Measurements from ENCODE around the gene CSMD2.

Gene CSMD2

DNA sequence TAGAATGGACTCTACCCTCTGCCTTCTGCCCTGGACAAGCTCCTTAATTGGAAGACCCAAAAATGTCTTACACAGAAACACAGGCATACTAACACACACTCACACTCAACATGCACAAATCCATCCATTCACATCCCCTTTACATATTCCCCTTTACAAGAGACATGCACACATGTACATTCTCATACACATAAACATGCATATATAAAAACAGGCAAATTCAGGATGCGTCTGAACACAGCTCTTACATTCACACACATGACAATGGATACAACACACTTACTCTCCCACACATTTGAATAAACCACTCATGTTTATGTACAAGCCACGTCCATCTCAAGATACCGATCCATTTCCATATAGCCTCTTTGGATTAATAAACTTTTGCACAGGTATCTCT, 216.7 kb downstream of the CSMD2 start:
- ATAC-seq, result no peak
- TF ChIP-seq ZC3H10 (CRISPR knock-in tag; IDR thresholded peaks at IDR 0.05) (no peak), SNAI2 (CRISPR knock-in tag; IDR thresholded peaks at IDR 0.05) (no peak), ESRRG (CRISPR knock-in tag; IDR thresholded peaks at IDR 0.05) (no peak), PPARA (CRISPR knock-in tag; IDR thresholded peaks at IDR 0.05; ENCODE audit: borderline replicate concordance) (no peak), ZNF70 (CRISPR knock-in tag; IDR thresholded peaks at IDR 0.05) (no peak), CSDC2 (CRISPR knock-in tag; IDR thresholded peaks at IDR 0.05) (no peak), ZFP30 (CRISPR knock-in tag; IDR thresholded peaks at IDR 0.05) (no peak), TOX (CRISPR knock-in tag; IDR thresholded peaks at IDR 0.05; ENCODE audit: borderline replicate concordance) (no peak), BACH2 (CRISPR knock-in tag; IDR thresholded peaks at IDR 0.05; ENCODE audit: borderline replicate concordance) (no peak), ZFP3 (CRISPR knock-in tag; IDR thresholded peaks at IDR 0.05) (no peak), OSR1 (CRISPR knock-in tag; IDR thresholded peaks at IDR 0.05) (no peak), RARB (CRISPR knock-in tag; IDR thresholded peaks at IDR 0.05) (no peak), ARNTL (CRISPR knock-in tag; IDR thresholded peaks at IDR 0.05; ENCODE audit: borderline replicate concordance, low read depth) (no peak), GLIS3 (CRISPR knock-in tag; IDR thresholded peaks at IDR 0.05) (no peak), ZNF565 (CRISPR knock-in tag; conservative IDR thresholded peaks at IDR 0.05; ENCODE audit: low read depth) (no peak), ZNF8 (CRISPR knock-in tag; IDR thresholded peaks at IDR 0.05) (no peak)
- TF ChIP-seq, protein P1, sequence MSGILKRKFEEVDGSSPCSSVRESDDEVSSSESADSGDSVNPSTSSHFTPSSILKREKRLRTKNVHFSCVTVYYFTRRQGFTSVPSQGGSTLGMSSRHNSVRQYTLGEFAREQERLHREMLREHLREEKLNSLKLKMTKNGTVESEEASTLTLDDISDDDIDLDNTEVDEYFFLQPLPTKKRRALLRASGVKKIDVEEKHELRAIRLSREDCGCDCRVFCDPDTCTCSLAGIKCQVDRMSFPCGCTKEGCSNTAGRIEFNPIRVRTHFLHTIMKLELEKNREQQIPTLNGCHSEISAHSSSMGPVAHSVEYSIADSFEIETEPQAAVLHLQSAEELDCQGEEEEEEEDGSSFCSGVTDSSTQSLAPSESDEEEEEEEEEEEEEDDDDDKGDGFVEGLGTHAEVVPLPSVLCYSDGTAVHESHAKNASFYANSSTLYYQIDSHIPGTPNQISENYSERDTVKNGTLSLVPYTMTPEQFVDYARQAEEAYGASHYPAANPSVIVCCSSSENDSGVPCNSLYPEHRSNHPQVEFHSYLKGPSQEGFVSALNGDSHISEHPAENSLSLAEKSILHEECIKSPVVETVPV (CRISPR knock-in tag; IDR thresholded peaks at IDR 0.05), result no peak
- TF ChIP-seq, protein P2, sequence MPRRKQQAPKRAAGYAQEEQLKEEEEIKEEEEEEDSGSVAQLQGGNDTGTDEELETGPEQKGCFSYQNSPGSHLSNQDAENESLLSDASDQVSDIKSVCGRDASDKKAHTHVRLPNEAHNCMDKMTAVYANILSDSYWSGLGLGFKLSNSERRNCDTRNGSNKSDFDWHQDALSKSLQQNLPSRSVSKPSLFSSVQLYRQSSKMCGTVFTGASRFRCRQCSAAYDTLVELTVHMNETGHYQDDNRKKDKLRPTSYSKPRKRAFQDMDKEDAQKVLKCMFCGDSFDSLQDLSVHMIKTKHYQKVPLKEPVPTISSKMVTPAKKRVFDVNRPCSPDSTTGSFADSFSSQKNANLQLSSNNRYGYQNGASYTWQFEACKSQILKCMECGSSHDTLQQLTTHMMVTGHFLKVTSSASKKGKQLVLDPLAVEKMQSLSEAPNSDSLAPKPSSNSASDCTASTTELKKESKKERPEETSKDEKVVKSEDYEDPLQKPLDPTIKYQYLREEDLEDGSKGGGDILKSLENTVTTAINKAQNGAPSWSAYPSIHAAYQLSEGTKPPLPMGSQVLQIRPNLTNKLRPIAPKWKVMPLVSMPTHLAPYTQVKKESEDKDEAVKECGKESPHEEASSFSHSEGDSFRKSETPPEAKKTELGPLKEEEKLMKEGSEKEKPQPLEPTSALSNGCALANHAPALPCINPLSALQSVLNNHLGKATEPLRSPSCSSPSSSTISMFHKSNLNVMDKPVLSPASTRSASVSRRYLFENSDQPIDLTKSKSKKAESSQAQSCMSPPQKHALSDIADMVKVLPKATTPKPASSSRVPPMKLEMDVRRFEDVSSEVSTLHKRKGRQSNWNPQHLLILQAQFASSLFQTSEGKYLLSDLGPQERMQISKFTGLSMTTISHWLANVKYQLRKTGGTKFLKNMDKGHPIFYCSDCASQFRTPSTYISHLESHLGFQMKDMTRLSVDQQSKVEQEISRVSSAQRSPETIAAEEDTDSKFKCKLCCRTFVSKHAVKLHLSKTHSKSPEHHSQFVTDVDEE (CRISPR knock-in tag; IDR thresholded peaks at IDR 0.05), result no peak
- TF ChIP-seq, protein P3, sequence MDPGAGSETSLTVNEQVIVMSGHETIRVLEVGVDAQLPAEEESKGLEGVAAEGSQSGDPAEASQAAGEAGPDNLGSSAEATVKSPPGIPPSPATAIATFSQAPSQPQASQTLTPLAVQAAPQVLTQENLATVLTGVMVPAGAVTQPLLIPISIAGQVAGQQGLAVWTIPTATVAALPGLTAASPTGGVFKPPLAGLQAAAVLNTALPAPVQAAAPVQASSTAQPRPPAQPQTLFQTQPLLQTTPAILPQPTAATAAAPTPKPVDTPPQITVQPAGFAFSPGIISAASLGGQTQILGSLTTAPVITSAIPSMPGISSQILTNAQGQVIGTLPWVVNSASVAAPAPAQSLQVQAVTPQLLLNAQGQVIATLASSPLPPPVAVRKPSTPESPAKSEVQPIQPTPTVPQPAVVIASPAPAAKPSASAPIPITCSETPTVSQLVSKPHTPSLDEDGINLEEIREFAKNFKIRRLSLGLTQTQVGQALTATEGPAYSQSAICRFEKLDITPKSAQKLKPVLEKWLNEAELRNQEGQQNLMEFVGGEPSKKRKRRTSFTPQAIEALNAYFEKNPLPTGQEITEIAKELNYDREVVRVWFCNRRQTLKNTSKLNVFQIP (CRISPR knock-in tag; IDR thresholded peaks at IDR 0.05; ENCODE audit: borderline replicate concordance, low read depth), result no peak
- TF ChIP-seq, protein P4, sequence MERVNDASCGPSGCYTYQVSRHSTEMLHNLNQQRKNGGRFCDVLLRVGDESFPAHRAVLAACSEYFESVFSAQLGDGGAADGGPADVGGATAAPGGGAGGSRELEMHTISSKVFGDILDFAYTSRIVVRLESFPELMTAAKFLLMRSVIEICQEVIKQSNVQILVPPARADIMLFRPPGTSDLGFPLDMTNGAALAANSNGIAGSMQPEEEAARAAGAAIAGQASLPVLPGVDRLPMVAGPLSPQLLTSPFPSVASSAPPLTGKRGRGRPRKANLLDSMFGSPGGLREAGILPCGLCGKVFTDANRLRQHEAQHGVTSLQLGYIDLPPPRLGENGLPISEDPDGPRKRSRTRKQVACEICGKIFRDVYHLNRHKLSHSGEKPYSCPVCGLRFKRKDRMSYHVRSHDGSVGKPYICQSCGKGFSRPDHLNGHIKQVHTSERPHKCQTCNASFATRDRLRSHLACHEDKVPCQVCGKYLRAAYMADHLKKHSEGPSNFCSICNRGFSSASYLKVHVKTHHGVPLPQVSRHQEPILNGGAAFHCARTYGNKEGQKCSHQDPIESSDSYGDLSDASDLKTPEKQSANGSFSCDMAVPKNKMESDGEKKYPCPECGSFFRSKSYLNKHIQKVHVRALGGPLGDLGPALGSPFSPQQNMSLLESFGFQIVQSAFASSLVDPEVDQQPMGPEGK (CRISPR knock-in tag; IDR thresholded peaks at IDR 0.05; ENCODE audit: borderline replicate concordance), result no peak

DNA sequence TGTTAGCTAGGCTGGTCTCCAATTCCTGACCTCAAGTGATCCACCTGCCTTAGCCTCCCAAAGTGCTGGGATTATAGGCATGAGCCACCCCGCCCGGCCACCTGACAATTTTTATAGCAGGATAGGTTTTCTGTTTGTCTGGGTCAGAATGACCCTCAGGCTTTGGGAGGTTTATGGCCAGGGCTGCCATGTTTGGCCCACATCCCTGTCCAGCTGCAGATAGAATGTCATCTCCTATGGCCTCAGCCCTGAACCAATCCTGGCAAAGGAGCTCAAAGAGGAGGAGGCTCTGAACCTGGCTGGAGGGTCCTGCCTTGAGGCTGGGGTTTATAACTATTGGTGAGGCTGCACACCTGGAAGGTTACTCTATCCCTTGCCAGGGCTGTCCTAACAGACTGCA, 218.2 kb downstream of the CSMD2 start:
- TF ChIP-seq ESRRG (CRISPR knock-in tag; IDR thresholded peaks at IDR 0.05), result no peak
- TF ChIP-seq SNAI2 (CRISPR knock-in tag; IDR thresholded peaks at IDR 0.05), result no peak
- no peak for TF ChIP-seq PPARA (CRISPR knock-in tag; IDR thresholded peaks at IDR 0.05; ENCODE audit: borderline replicate concordance)
- TF ChIP-seq GLIS3 (CRISPR knock-in tag; IDR thresholded peaks at IDR 0.05), result no peak
- TF ChIP-seq ISL1 (CRISPR knock-in tag; IDR thresholded peaks at IDR 0.05), result no peak
- TF ChIP-seq OSR1 (CRISPR knock-in tag; IDR thresholded peaks at IDR 0.05), result no peak
- TF ChIP-seq, protein P3 (CRISPR knock-in tag; IDR thresholded peaks at IDR 0.05; ENCODE audit: borderline replicate concordance, low read depth), result no peak
- ATAC-seq, result no peak

DNA sequence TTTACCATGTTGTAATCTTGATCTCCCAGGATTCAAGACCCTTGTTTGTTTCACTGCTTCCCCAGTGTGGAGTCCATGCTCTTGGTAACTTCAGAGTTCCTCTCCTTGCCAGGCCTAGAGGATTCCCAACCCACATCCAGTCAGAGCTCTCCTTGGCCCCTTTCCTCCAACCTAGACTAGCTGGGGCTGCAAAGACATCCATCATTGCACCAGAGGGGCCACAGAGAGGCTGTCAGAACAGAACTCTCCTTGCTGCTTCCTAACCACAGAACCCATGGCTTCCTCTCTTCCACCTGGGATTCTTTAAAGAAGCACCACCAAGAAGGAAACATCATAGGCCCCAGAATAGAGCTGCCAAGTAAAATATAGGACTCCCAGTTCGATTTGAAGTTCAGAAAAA, 220.2 kb downstream of the CSMD2 start:
- ATAC-seq, result no peak
- no peak for TF ChIP-seq RARB (CRISPR knock-in tag; IDR thresholded peaks at IDR 0.05)
- no peak for TF ChIP-seq PPARA (CRISPR knock-in tag; IDR thresholded peaks at IDR 0.05; ENCODE audit: borderline replicate concordance)
- TF ChIP-seq TCF4 (CRISPR knock-in tag; IDR thresholded peaks at IDR 0.05; ENCODE audit: borderline replicate concordance), result no peak
- no peak for TF ChIP-seq OSR1 (CRISPR knock-in tag; IDR thresholded peaks at IDR 0.05)
- no peak for TF ChIP-seq ESRRG (CRISPR knock-in tag; IDR thresholded peaks at IDR 0.05)
- no peak for TF ChIP-seq CSDC2 (CRISPR knock-in tag; IDR thresholded peaks at IDR 0.05)
- TF ChIP-seq ARNTL (CRISPR knock-in tag; IDR thresholded peaks at IDR 0.05; ENCODE audit: borderline replicate concordance, low read depth), result no peak
- TF ChIP-seq, protein P3 (CRISPR knock-in tag; IDR thresholded peaks at IDR 0.05; ENCODE audit: borderline replicate concordance, low read depth), result no peak
- TF ChIP-seq ZNF565 (CRISPR knock-in tag; conservative IDR thresholded peaks at IDR 0.05; ENCODE audit: low read depth), result no peak
- TF ChIP-seq BACH2 (CRISPR knock-in tag; IDR thresholded peaks at IDR 0.05; ENCODE audit: borderline replicate concordance), result no peak
- TF ChIP-seq TOX (CRISPR knock-in tag; IDR thresholded peaks at IDR 0.05; ENCODE audit: borderline replicate concordance), result no peak
- no peak for TF ChIP-seq ZFP30 (CRISPR knock-in tag; IDR thresholded peaks at IDR 0.05)
- TF ChIP-seq ZNF70 (CRISPR knock-in tag; IDR thresholded peaks at IDR 0.05), result no peak
- TF ChIP-seq SNAI2 (CRISPR knock-in tag; IDR thresholded peaks at IDR 0.05), result no peak
- TF ChIP-seq ZFP3 (CRISPR knock-in tag; IDR thresholded peaks at IDR 0.05), result no peak
- TF ChIP-seq, protein P5, sequence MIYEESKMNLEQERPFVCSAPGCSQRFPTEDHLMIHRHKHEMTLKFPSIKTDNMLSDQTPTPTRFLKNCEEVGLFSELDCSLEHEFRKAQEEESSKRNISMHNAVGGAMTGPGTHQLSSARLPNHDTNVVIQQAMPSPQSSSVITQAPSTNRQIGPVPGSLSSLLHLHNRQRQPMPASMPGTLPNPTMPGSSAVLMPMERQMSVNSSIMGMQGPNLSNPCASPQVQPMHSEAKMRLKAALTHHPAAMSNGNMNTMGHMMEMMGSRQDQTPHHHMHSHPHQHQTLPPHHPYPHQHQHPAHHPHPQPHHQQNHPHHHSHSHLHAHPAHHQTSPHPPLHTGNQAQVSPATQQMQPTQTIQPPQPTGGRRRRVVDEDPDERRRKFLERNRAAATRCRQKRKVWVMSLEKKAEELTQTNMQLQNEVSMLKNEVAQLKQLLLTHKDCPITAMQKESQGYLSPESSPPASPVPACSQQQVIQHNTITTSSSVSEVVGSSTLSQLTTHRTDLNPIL (CRISPR knock-in tag; IDR thresholded peaks at IDR 0.05; ENCODE audit: low read depth), result no peak

Measured in SK-N-SH treated with all-trans-retinoic acid at 6 μM for 48 hours (cell line).